ENCODE measurements around the gene CGN.

CGN gene

DNA sequence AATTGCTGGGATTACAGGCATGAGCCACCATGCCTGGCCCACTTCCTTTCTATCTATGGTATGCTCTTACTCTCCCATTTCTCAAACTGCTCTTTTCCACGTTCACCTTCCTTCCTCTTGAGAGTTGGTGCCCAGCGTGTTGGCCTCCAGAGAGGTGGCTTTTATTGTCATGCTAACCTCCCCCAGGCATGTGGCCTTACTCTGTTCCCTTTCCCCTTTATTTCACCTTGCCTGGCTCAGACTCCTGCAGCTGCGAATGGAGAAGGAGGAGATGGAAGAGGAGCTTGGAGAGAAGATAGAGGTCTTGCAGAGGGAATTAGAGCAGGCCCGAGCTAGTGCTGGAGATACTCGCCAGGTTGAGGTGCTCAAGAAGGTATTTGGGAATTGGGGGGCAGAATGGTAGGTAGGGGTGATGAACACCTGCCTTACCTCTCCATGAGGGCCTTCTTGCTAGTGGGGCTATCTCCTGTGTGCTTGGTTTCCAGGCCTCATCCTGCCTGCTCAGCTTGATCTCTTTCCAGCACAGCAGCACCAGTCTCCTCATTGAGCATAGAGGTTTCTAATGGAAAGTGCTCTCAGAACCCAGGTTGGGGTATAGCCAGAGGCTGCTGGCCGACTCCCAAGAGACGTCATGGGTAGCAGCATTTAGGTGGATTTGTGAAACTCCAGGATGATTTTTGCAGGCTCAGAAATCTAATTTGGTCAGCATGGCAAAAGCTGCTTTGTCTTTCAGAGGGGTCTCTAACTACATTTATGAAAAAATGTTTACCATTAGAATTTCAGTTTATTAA lies 15.7 kb downstream of the CGN start:
- DNase-seq, result no peak

- DNase-seq, result no peak
Observed at GRCh38 chr1:151529211-151529702, 18.1 kb downstream of the CGN start.

- no peak for DNase-seq
Observed at GRCh38 chr1:151529781-151530180, 18.6 kb downstream of the CGN start.

DNA sequence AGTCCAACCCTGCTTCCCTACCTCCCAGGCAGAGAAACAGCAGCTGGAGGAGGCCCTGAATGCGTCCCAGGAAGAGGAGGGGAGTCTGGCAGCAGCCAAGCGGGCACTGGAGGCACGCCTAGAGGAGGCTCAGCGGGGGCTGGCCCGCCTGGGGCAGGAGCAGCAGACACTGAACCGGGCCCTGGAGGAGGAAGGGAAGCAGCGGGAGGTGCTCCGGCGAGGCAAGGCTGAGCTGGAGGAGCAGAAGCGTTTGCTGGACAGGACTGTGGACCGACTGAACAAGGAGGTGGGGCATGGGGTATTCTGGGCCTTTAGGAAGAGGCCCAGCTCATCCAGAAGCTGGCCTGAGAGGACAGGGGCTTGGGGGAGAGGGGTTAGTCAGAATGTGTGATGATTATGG lies 19.3 kb downstream of the CGN start:
- no peak for DNase-seq

- DNase-seq, result no peak
Observed at GRCh38 chr1:151533870-151534269, 22.7 kb downstream of the CGN start.

- peak; percentile 86 for DNase-seq
Observed at GRCh38 chr1:151534662-151535278, 23.6 kb downstream of the CGN start.

DNA sequence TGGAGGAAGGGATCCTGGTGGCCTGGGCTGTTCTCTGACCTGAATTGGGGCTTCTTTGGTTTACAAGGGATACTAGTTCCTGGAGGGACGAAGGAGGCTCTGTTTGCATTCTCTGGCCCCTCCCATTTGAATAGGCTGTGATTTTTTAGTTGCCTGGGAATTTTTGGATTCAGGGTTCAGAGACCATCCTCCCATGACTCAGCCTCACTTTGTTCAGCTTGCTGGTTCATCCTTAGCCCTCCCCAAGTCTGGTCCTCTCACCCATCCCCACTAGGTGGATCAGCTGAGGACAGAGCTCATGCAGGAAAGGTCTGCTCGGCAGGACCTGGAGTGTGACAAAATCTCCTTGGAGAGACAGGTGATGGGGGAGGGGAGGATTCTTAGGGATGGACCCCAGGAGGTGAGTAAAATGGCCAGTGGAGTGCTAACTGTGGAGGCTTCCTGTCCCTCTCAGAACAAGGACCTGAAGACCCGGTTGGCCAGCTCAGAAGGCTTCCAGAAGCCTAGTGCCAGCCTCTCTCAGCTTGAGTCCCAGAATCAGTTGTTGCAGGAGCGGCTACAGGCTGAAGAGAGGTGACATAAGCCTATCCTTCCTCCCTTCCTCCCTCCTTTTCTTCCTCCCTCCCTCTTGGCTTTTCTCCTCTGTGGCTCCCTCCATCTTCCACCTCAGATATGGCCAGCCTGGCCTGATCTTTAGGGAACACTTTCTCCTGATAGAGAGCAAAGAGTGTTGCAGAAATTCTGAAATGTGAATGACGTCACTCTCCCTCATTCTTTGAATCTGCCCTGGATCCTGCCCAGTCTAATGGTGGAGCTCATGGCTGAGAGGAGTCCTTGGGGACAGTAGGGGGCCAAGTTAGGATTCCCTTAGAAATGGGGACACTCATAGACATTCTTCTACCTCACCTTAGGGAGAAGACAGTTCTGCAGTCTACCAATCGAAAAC lies 24.4 kb downstream of the CGN start:
- no peak for DNase-seq

DNA sequence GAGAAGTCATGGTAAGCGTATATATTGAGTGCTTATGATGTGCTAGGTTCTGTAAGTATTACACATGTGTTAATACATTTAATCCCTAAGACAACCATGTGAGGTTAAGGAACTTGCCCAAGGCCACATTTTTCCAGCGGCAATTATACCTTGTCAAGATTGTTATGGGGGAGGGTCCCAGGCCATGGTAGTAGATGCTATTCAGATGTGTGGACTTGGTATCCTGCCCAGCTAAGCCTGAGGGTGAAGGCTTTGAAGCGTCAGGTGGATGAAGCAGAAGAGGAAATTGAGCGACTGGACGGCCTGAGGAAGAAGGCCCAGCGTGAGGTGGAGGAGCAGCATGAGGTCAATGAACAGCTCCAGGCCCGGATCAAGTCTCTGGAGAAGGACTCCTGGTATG lies 25.3 kb downstream of the CGN start:
- no peak for DNase-seq

DNA sequence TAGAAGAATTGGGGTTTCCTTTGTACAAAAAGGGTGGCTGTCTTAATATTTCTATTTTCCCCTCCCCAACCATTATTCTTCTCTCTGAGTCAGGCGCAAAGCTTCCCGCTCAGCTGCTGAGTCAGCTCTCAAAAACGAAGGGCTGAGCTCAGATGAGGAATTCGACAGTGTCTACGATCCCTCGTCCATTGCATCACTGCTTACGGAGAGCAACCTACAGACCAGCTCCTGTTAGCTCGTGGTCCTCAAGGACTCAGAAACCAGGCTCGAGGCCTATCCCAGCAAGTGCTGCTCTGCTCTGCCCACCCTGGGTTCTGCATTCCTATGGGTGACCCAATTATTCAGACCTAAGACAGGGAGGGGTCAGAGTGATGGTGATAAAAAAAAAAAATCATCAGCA lies 25.9 kb downstream of the CGN start:
- no peak for DNase-seq

GRCh38 chr1:151539321-151540020 lies 28.3 kb downstream of the CGN start:
- peak; percentile 48 for DNase-seq

GRCh38 chr1:151540021-151540981 lies 29.1 kb downstream of the CGN start, which contains the start of gene TUFT1:
Gene TUFT1, plus strand, starts transcription at chr1:151540309. Its CDS starts 58 bp downstream, at chr1:151540367.
- DNase-seq, result peak; percentile 97

DNA sequence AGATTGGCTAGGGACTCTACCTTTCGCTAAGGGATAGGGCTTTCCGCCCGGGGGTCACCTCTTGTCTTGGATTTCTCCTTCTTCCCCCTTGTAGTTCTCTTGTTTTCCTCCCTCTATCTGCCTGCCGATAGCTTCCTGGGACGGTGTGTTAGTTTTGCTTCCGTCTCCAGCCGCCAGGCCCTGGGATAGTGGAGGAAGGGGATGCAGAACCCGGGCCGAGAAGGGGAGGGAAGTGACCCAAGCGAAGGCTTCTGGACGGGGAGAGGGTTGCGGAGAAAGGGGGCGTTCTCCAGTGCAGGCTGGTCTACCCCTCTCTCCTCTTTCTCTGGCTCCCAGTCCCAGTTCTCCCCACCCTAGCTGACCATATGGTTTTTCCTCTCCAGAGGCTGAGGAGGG lies 29.8 kb downstream of the CGN start:
- no peak for DNase-seq

- DNase-seq, result no peak
Observed at GRCh38 chr1:151541752-151542151, 30.6 kb downstream of the CGN start.

DNA sequence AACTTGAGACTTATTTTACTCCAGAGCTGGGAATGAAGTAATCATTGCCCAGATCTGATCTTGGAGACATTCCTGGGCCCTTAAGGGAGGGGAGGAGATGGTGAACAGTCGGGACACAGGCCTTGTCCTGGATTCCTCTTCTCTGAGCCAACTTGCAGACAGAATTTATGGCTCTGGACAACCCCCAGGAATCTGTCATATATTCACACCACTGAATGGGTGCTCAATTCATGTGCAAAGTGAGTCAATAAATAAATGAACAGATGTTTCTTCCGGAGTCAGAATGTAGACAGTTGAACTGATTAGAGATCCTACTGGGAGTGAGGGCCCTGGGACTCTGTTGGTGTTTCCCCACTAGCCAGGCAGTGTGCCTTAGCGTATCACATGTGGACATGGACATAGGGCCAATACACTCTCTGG lies 31.5 kb downstream of the CGN start:
- DNase-seq, result no peak

DNA sequence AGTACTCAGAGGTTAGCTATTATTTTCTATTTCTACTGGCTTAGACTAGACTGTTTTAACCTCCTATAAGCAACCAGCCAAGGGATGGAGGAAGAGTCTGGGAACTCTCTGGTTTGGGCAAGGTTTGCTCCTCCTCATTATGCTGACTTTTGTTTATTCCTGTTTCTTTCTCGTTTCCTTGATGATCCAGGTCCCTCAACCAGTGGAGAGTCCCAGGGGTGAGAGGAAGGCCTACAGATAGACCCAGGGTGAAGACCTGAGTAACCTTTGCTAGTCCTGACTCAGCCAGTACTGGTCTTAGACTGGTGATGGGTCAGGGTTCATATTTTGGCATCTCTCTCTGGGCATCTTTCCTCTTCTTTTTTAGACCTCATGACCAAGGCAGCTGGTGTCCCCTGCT lies 34.4 kb downstream of the CGN start:
- no peak for DNase-seq

GRCh38 chr1:151546011-151546925 lies 35.1 kb downstream of the CGN start:
- no peak for DNase-seq

- no peak for DNase-seq
Observed at GRCh38 chr1:151547119-151547899, 36.1 kb downstream of the CGN start.

DNA sequence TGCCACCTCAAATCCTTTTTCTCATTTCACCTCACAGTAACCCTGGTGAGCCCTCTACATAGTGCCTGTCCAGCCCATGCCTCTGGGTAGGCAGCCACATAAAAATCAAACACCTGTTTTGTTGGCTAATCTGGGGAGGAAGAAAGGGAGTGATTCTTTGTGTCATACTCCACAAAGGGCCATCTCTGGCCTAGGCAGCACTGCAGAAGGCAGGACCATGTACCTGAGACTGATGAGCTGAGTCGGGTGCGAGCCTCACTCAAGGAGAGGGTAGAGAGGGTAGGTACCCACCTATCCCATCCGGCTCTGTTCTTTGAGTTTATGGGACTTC lies 36.7 kb downstream of the CGN start:
- no peak for DNase-seq

DNA sequence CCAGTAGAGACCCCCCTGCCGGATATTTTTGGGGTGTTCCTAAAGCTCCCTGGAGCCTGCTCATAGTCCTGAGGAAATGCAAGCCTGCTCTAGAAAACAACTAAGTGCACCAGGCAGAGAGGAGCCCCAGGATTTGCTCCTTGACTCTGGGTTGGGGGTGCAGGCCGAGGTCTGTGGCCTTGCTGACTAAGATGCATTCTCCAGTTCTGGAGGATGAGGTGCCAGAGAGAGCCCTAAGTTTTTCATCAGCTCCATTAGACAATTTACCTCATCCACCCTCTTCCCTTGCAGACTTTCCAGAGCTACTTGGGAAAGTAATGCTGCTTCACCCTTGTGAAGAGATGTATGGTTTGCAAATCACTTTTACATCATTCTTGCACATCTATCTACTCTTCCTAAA lies 38.0 kb downstream of the CGN start:
- no peak for DNase-seq

GRCh38 chr1:151553659-151554058 lies 42.5 kb downstream of the CGN start:
- DNase-seq, result no peak

Data from stimulated activated CD4-positive, alpha-beta T cell treated with anti-CD3 and anti-CD28 coated beads, Interleukin-15, amount 100 ng/mL, for 24 hours (primary cell).